NCI-H82 treated with DMSO at 0.1 percent for 48 hours (cell line): Measurements from ENCODE around the gene HERC6.
A peak's percentile ranks its signal among the peaks of the same experiment; 100 is the strongest.
"Not testable (repeated sequence)": the region's sequence is repeated elsewhere in the genome, so short reads cannot be mapped to it uniquely, and the experiment has no call there.

Source experiments
- DNase-seq: peaks from one replicate; lab custom pipeline; 2025; ENCODE audit not compliant: unreplicated experiment; lab: John Stamatoyannopoulos, UW

Gene HERC6

GRCh38 chr4:88378691-88379559, at the start of gene HERC6:
Gene HERC6, plus strand, starts transcription at chr4:88378852. Its CDS starts 70 bp downstream, at chr4:88378922.
- DNase-seq = no peak

DNA sequence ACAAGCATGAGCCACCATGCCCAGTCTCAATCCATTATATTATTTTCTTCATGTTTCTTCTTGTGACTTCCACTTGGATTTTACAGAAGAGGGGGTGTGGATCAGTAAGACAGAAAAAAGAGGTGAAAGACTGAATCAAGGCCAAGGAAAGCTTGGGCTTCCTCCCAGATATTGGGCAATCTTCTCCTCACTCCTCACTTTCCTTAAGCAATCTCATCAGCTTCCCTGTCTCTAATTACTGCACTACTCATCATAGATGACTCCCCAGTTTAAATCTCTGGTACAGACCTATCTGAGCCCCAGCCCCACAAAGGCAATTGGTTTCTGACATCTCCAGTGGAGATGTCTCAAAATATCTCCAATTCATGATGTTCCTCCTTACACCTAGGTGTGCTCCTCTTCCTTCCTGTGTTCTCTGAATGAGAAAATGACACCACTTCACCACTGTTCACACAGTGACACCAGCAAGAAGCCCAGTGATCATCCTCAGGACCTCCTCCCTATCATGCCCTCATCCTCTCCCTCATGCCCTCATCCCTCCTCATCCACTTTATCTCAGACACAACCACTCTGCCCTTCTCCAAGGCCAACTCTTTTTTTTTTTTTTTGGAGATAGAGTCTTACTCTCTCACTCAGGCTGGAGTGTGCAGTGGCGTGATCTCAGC, 44.8 kb upstream of the HERC6 start:
- no peak for DNase-seq

DNA sequence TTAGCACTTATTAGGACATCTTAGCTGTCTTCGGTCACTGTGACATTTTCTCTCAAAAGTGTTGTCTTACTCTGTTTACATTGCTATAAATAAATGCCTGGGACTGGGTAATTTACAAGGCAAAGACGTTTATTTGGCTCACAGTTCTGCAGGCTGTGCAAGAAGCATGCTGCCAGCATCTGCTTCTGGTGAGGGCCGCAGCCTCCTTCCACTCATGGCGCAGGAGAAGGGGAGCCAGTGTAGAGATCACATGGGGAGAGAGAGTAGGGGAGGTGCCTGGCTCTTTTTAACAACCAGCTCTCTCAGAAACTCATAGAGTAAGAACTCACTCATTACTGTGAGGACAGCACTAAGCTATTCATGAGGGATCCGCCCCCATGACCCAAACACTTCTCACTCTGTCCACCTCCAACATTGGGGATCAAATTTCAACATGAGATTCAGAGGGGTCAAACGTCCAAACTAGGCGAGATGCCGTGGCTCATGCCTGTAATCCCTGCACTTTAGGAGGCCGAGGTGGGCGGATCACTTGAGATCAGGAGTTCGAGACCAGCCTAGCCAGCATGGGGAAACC, 43.5 kb upstream of the HERC6 start:
- no peak for DNase-seq

DNA sequence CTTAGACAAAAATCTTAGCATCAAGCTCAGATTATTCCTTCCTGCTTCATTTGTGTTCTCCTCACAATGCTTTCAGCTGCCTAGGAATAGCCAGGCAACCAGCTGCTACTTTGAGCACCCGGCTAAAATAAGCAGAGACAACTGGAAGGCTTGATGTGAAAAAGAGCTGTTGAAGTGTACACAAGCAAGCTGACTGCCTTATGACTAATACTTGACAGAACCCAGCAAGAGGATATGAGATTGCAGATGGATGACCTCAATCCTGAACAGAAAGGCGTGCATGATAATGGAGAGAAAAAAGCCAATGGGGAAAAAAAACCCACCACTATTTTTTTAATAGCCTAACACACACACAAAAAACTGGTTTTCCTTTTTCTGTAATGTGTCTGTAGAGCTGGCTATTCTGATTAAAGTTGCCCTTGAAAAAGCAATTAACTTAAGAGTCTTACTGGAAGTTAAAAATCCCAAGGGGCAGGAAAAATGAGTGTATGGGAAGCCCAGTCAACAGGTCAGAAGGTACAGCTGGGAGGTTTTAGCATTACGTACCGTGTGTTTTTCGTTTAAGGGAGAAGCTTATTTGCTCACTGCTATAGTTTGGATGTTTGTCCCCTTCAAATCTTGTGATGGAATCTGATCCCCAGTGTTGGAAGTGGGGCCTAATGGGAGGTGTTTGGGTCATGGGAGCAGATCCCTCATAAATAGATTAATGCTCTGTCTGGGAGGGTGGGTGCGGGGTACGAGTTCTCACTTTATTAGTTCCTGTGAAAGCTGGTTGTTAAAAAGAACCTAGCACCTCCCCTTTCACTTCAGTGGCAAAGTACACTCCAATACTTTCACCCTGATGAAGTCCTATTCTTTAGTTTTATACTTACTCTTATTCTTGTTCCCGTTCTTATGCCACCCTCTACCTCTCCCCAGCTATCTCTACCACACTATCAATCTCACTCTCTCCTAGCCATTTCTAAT, 37.1 kb upstream of the HERC6 start:
- peak; percentile 40 for DNase-seq

DNA sequence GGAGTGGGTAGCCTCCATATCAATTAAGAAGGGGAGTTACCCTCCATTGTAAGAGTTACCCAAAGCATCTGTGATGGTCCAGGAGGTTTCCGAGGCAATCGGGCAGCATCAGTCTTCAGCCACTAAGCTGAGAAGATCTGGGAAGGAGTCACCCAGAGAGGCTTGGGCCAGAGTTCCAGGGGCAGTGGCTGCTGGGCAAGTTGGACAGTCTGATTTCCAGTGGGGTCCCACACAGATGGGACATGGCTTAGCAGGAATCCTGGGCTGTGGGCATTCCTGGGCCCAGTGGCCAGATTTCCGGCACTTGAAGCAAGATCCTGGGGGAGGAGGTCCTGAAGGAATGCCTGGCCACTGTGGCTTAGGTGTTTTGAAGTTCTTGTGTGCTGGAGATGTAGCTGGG, 31.8 kb upstream of the HERC6 start:
- DNase-seq = not testable (repeated sequence)

DNA sequence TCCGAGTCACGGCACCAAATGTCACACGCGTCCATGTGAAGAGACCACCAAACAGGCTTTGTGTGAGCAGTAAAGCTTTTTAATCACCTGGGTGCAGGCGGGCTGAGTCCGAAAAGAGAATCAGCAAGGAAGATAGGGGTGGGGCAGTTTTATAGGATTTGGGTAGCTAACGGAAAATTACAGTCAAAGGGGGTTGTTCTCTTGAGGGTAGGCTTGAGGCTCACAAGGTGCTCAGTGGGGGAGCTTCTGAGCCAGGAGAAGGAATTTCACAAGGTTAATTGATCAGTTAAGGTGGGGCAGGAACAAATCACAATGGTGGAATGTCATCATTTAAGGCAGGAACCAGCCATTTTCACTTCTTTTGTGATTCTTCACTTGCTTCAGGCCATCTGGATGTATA, 29.9 kb upstream of the HERC6 start:
- not testable (repeated sequence) for DNase-seq

GRCh38 chr4:88350786-88351185, 27.9 kb upstream of the HERC6 start:
- DNase-seq = no peak

DNA sequence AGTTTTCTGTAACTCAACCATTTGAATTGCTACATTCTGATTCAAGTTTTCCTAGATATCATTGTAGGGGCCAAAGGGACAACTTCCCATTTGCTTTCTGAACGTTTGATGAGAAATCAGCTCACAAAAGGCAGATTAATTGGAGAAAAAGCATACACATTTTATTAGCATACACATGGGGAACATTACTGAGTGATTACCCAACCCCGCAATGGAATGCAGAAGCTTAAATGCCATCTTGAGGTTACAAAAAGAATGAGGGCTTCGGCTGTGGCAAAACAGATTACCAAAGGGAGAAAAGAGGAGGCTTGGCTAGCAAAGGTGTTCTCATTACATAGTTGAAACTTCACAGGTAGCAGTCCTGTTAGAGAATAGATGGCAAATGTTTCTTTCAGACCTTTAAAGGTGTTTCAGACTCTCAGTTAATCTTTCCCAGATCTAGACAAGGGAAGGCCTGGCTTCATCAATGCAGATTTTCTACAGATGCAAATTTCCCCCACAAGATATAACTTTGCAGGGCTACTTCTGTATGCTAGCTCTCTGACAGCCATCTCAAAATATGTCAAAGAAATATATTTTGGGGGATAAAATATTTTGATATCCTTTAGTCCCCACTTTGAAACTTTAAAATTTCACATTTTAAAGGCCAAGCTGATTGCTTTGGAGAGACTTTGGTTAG, 26.5 kb upstream of the HERC6 start:
- no peak for DNase-seq

- no peak for DNase-seq
These were observed 25.3 kb upstream of the HERC6 start for GRCh38 chr4:88353324-88353723.

DNA sequence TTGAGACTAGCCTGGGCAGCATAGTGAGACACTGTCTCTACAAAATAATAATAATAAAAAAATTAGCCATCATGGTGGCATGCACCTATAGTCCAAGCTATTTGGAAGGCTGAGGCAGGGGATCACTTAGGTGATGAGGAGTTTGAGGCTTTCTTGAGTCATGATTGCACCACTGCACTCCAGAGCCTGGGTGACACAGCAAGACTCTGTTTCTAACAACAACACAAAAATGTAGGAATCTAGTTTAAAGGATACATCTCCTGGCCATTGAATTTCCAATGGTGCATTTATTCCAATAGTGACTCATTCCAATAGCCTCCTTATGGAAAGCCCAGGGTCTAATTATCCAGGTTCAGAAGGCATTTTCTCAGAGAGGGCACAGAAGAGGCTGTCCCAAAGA, 21.9 kb upstream of the HERC6 start:
- DNase-seq = no peak

DNA sequence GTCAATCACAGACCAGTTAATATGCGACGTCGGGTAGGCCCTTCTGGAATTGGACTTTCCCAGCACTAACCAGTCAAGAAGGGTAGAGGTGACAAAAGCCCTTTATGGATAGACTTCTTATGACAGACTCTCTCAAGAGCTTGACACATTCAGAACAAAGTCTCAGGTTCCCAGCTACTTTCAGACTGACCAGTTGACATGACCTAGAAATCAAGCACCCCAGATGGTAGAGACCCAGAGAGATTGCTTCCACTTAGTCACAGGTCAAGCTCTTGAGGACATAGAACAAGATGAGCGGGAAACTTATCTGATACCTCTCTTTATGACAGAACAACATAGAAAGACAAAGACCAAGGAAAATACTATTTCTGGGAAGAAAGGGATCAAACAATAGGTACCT, 21.4 kb upstream of the HERC6 start:
- no peak for DNase-seq

- no peak for DNase-seq
These were observed 19.1 kb upstream of the HERC6 start for GRCh38 chr4:88359558-88359957.

GRCh38 chr4:88360256-88360655, 18.4 kb upstream of the HERC6 start:
- no peak for DNase-seq

- no peak for DNase-seq
These were observed 17.9 kb upstream of the HERC6 start for GRCh38 chr4:88360791-88361190.

DNA sequence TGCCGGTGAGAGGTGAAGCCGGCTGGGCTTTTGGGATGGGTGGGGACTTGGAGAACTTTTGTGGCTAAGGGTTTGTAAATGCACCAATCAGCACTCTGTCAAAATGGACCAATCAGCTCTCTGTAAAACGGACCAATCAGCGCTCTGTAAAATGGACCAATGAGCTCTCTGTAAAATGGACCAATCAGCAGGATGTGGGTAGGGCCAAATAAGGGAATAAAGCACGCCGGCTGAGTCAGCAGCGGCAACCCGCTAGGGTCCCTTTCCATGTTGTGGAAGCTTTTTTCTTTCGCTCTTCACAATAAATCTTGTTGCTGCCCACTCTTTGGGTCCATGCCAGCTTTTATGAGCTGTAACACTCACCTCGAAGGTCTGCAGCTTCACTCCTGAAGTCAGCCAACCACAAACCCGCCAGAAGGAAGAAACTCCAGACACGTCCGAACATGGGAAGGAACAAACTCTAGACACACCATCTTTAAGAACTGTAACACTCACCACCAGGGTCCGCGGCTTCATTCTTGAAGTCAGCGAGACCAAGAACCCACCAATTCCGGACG, 17.4 kb upstream of the HERC6 start:
- not testable (repeated sequence) for DNase-seq

DNA sequence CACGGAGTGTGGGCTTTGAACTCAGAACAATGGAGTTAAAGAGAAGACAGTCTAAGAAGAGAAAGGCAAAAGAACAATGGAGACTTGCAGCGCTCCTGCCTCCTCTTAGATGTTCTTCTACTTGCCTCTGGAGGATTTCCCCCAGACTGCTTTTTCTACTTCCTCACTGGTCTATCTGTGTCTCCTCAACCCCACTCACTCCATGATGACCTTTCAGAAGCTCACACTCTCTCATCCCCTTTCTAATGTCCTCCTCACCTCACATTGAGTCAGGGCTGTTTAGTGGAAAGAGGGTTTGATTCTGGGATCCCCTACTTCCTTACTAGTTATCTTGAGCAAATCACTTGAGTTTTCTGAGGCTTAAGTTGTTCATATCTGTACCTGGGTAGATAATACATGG, 12.2 kb upstream of the HERC6 start:
- DNase-seq = no peak

- DNase-seq = no peak
These were observed 10.8 kb upstream of the HERC6 start for GRCh38 chr4:88367826-88368225.

GRCh38 chr4:88369180-88369812, 9.4 kb upstream of the HERC6 start:
- not testable (repeated sequence) for DNase-seq

DNA sequence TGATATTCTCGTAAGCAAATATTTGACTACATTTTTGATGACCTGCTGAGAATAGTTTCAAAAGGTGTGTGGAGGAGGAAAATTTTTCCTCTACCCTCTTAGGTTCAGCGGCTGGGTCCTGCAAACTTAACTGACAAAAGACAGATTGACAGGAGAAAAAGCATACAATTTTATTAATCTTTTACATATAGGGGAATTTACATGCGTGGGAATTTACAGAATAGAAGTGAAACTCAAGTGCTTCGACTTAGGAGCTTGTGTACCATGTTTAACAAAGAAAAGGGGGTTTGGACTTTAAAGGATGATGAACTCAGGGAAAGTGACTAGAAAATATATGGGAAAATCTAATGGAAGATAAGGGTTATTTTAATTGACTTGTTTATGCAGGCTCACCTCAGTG, 2.5 kb downstream of the HERC6 start:
- no peak for DNase-seq

DNA sequence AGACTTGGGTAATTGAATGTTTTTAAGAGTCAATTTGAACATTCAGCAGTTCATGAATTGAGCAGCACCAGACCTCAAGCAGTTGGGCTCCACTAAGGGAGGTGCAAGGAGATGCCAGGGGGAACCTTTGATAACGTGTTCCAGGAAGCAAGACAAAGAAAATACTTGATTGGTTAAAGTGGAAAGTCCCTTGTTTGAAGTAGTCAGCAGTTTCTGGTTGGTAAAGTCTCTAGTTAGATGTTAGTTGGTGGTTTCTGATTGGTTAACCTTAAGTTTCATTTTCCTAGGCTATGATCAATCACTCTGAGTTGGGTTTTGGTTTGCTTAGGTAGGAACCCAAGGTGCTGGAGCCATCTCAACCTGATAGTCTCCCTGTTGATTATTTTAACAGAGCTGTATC, 4.0 kb downstream of the HERC6 start:
- no peak for DNase-seq
